Measurements from ENCODE around the gene CYB561. TPM values are rescaled to one million over a fixed set of nuclear protein-coding genes. Genes with fewer than 3 reads are reported as not detected.

The CYB561 gene
- total RNA-seq = 29.7 and 33.6 TPM in 2 replicates

GRCh38 chr17:63445954-63446752 lies at the start of gene CYB561:
TSS of gene CYB561 (minus strand) at chr17:63446306. CDS start at chr17:63437547, 8,759 bp downstream.

GRCh38 chr17:63476854-63477479 lies 30.9 kb upstream of the CYB561 start, which contains the start of gene ACE:
TSS of gene ACE (plus strand) at chr17:63477061. CDS start at chr17:63477095, 34 bp downstream.

Other genes starting within 250 kb of the CYB561 start
- gene ACE, start 30.8 kb upstream of the CYB561 start, total RNA-seq = 0.14 TPM in 1 of 2 replicates, not detected in the other
- not detected in 2 replicates for gene KCNH6, start 77.1 kb upstream of the CYB561 start, total RNA-seq
- gene DCAF7, start 104.2 kb upstream of the CYB561 start, total RNA-seq = 26.3 and 36.1 TPM in 2 replicates
- gene TACO1, start 154.6 kb upstream of the CYB561 start, total RNA-seq = 23.3 and 26.3 TPM in 2 replicates
- 12.6 and 13.3 TPM in 2 replicates for gene MAP3K3, start 176.1 kb upstream of the CYB561 start, total RNA-seq